Activated CD8-positive, alpha-beta memory T cell treated with anti-CD3 and anti-CD28 coated beads, Interleukin-2, amount 50 U/mL, for 24 hours (primary cell): ENCODE measurements around the gene IGF2.

ENCODE experiments used
- DNase-seq: peaks from one replicate; pipeline ENCODE4 v3.0.0-alpha.2; 2020; ENCODE audit errors: extremely low read depth

IGF2 gene

DNA sequence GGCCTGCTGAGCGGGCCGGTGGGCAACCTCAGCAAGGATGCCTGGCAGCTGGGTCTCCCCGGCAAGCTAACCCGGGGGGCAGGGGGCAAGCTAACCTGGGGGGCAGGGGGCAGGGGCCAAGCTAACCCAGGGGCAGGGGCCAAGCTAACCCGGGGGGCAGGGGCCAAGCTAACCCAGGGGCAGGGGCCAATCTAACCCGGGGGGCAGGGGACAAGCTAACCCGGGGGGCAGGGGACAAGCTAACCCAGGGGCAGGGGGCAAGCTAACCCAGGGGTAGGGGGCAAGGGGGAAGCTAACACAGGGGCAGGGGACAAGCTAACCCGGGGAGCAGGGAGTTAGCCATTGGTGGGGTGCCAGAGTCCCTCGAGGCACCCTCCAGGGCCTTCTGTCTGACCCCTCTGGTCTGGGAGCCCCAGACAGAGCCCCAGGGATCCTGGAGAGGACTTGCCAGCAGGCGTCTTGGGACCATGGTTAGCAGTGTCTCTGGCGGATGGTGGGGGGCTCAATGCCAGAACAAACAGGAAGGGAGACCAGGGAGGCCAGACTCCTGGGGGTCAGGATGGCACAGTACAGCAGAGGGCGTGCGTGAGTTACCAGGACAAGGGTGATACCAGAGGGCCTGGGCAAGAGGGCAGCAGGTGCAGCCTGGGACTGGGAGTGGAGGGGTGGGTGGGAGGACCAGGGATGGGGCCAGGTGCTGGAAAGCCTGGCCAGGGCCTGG, 16.1 kb downstream of the IGF2 start:
- no peak for DNase-seq

GRCh38 chr11:2122222-2122906, 16.8 kb downstream of the IGF2 start:
- no peak for DNase-seq

DNA sequence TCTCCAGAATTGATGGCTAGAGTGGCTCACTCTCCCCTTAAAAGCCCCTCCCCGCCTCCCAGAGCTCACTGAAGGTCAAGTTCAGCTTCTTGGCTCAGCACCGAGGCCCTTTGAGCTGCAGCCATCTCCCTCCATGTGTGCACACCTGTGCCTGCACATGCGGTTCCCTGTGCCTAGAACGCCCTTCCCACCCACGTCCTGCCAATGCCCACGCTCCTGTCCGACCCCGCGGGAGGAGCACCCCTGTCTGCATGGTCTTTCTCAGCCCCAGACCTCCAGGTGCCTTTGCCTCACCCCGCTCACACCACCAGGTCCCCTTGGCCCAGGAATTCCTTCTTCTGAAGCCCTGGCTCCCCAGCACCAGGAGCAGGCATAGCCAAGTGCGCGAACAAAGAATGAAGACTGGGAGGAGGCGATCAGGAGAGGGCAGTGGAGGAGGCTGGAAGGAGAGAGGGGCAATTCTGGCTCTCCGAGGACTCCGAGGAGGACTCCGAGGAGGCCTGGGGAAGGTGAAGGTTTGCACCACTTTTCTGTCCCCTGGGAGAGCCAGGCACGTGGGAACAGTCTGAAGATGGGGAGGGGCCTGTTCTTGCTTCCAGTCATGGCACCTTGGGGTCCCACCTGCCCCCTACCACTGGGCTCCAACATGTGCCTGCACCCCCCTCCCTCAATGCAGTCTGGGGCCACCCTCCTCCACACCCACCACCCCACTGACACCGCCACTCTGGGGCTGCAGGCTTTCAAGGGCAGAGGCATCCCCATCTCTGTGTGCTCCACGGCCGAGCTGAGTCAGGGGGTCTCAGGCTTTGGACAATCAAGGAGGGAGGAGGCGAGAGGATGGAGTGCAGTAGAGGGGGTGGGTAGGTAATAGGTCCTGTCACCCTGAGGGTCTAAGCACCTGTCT, 17.7 kb downstream of the IGF2 start:
- DNase-seq, result no peak

DNA sequence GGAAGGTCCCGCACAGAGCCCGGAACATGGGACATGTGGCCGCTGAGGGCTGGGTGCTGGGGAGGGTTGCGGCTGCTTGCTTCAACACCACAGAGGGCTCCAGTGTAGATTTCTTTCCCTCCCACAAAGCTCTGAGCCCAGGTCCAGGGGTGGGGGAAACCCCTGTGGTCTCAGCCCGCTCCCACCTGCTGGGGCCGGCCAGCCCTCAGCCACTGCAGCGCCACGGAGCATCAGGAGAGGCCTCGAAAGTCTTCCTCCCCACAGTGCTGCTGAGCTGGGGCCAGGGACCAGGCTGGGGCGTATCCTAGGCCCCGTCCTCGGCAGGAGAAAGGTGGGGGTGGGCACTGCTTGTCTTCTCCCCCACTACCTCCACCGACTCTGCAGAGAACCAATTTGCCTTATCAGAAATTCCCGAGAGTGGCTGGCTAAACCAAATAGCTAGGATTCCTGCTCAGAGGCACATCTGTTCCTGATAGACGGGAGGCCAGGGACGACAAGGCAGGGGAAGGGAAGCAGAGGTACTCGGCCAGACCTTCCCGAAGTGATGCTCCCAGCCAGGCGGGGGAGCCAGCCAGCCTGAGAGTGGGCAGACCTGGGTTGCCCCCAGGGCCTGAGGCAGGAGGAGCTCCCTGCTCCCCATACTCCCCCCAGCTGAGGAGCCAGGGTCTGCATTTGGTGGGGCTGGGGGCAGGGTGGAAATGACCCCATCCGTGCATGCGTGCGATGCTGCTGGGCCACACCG, 18.7 kb downstream of the IGF2 start:
- no peak for DNase-seq

DNA sequence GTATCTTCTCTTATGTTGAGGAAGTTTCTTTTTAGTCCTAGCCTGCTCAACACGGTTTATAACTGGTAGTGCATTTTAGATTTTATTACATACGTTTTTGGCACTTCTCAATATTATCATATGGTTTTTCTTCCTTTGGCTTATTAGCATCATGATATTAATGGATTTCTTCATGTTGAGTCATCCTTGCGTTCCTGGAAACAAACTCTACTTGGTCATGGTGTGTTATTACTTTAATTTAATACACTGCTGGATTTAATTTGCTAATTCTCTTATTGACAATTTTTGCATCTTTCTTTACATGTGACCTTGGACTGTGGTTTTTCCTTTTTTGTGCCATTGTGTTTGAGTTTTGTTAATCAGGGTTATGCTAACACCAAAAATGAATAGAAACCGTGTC, 20.5 kb downstream of the IGF2 start:
- no peak for DNase-seq

- DNase-seq, result no peak
These were observed 22.5 kb downstream of the IGF2 start for GRCh38 chr11:2116680-2117079.

DNA sequence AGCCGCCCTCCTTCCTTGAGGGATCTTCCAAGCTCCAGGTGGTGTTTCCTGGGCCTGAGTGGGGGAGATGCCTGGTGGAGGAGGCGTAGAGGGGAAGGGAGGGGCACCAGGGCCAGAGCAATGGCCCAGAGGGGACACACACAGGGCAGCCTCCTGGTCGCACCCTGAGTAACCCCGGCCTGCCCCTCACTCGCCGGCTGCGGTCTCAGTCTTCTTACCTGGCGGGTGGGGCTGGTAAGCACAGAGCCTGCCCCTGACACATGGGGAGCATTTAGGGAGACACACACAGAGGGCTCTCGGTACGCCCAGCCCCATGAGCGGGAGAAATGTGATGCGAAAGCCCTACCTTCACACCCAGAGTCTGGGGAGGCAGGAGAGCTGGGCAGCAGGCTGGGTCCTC, 23.9 kb downstream of the IGF2 start:
- DNase-seq, result no peak

- no peak for DNase-seq
These were observed 24.6 kb downstream of the IGF2 start for GRCh38 chr11:2114430-2115241.

GRCh38 chr11:2113776-2114175, 25.4 kb downstream of the IGF2 start:
- no peak for DNase-seq

DNA sequence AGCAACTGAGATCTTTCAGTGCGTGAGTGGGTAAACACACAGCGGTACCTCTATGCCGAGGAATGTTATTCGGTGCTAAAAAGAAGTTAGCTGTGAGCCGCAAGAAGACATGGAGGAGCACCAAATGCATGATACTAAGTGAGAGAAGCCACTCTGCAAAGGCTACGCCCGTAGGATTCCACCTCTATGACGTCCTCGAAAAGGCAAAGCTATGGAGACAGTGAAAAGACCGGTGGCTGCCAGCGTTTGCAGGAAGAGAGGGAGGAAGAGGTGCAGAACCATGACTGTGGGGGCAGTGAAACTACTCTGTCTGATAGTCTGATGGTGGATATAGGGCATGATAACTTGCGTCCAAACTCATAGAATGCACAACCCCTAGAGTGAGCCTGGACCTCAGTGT, 28.7 kb downstream of the IGF2 start:
- DNase-seq, result no peak

DNA sequence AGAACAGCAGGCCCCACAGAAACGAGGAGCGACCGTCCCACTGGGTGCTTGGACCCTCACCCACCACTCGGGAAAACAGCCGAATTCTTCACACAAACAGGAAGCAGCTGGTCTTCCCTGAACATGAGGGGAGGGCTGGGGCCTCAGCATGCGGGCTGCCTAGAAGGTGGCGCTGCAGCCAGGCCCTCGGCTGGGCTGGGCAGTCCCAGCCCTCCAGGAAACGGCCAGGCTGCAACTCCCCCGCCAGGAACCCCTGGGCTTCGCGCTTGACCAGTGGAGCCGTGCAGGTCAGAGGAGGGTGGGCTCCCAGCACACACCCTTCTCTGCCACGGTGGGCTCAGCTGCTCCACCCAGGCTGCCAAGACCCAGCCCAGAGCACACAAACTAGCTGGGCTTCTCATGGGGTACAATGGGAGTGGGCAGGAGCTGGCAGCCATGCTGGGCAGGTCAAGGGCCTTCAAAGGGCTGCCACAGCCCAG, 29.6 kb downstream of the IGF2 start:
- DNase-seq, result no peak

DNA sequence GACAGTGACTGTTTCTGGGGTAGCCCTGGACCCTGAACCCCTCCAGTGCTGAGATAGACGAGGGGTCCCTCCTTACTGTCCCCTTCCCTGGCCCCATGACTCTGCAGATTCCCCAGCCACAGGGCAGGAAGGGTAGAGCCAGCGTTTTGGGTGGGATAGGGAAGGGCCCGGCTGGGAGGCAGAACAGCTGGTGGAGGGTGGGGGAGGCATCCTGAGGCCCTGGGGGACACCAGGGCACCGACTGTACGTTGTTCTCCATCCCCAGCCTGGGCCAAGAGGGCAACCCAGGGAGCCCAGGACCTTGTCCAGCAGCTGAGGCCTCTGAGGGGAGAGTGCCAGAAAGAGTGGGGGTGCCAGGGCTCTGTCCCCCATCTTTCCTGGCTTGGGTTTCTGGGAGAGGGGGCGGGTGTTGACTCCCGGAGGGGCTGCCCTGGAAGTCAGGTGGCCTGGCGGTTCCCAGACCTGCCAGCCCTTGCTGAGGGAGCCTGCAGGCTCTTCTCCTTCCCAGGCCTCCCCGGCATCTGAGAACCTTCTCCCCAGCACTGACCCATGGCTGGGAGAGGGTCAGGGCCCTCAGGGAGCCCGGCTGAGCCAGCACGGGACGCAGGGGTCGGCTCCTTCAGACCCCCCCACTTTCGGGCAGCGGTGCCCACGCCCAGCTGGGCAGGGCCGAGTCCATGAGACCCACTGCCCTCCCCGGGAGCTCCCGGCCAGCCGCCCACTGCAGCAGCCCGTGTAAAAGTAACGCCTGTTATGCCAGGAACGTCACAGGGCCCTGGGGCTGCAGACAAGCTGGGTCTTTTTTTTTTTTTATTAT, 30.3 kb downstream of the IGF2 start:
- DNase-seq, result no peak

- DNase-seq, result no peak
These were observed 31.1 kb downstream of the IGF2 start for GRCh38 chr11:2107941-2108630.

DNA sequence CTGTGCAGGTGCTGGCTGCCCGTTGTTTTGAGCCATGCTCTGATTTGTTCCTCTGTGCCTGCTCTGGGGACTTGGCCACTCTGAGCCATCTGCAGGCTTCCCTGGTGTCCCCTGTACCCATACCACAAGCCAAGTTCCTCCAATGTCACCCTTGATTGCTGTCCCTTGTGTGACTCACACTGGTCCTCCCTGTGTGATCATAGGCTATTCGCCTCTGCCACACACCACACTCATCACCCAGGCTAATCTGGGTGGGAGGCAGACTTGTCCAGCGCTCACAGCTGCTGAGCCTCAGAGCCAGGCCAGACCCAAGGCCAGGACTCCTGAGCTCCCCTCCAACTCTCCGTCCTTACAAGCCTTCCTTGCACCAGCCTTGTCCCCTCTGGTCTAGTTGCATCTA, 31.7 kb downstream of the IGF2 start:
- no peak for DNase-seq

DNA sequence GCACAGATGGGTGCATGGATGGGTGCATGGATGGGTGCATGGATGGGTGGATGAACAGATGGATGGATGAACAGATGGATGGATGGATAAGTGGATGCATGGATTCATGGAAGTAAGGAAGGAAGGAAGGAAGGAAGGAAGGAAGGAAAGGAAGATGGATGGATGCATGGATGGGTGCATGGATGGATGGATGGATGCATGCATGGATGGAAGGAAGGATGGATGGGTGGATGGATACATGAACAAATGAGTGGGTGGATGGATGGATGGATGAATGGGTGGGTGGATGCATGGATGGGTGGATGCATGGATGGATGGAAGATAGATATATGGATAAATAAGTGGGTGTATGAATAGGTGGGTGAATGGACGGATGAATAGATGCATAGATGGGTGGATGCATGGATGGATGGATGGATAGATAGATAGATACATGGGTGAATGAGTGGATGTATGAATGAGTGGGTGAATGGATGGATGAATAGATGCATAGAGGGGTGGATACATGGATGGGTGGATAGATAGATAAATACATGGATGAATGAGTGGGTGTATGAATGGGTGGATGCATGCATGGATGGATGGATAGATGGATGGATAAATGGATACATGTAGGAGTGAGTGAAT, 32.5 kb downstream of the IGF2 start:
- no peak for DNase-seq

- no peak for DNase-seq
These were observed 33.7 kb downstream of the IGF2 start for GRCh38 chr11:2105511-2105910.

DNA sequence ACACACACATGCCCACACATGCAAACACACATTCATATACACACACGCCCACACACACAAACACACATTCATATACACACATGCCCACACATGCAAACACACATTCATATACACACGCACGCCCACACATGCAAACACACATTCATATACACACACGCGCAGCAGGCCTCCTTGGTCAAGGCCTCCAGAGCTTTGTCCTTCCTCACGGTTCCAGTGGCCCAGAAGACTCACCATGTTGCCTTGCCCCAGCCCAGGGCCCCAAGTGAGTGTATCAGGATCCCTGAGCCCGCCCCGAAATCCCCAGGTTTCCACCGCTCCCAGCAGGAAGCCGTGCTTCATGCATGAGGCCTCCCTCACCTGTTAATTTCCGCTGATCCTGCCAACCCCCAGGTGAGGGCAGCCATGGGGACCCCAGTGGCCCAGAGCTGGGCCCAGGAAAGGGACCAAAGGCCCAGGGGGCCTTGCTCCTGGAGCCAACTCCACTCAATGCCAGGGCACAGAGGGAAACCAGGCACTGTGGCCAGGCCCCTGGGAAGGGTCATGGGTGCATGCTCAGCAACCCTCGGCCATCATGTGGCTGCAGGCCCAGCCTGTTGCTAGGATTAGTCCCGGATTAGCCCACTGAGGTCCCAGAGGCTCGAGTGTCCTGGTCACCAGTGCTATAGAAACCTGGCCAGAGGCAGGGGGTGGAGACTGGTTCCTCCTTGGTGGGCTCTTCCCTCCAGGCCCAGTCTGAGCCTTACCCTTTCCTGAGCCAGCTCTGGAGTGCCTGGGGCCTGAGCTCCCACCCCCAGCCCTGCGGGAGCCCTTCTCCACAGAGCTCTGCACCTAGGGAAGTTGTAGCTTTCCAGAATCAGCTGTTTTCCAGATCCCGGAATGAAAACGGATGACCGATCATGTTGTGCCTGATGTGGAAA, 34.4 kb downstream of the IGF2 start:
- no peak for DNase-seq
